GM12892 (cell line): ENCODE results near the gene TLE2.

Experiments
- POLR2A ChIP-seq: IDR thresholded peaks from 2 replicates; pipeline ENCODE4 v1.6.1; 2011; ENCODE audit warnings: low read depth, low read length, control low read depth
- POLR2AphosphoS5 ChIP-seq: IDR thresholded peaks from 2 replicates; pipeline ENCODE4 v1.6.1; 2011; ENCODE audit warnings: low read depth, low read length, control low read depth
- TAF1 ChIP-seq: IDR thresholded peaks from 2 replicates; pipeline ENCODE4 v1.6.1; 2011; ENCODE audit warnings: low read depth, mild to moderate bottlenecking, control low read depth, low read length, borderline replicate concordance

GRCh38 chr19:3036119-3036976, 7.3 kb upstream of the TLE2 start:
- TF ChIP-seq POLR2A (no peak), POLR2AphosphoS5 (no peak), TAF1 (no peak)
